HG02870 (cell line): ENCODE measurements around the gene OSBPL5.

ENCODE experiments used
- ATAC-seq: cut with Tn5 transposase; IDR thresholded peaks from one replicate; pipeline ENCODE4 v1.9.1; 2021; ENCODE audit warnings: mild to moderate bottlenecking, moderate library complexity; ENCODE audit not compliant: unreplicated experiment

The OSBPL5 gene

GRCh38 chr11:3165152-3165705 is at the start of gene OSBPL5:
TSS of gene OSBPL5 (minus strand) at chr11:3165310. CDS start at chr11:3129148, 36,162 bp downstream.
- no peak for ATAC-seq

- no peak for ATAC-seq
Observed at GRCh38 chr11:3214420-3214699, 49.2 kb upstream of the OSBPL5 start.

GRCh38 chr11:3213659-3214419 is 48.7 kb upstream of the OSBPL5 start:
- ATAC-seq, result no peak

- no peak for ATAC-seq
Observed at GRCh38 chr11:3208272-3208671, 43.2 kb upstream of the OSBPL5 start.

DNA sequence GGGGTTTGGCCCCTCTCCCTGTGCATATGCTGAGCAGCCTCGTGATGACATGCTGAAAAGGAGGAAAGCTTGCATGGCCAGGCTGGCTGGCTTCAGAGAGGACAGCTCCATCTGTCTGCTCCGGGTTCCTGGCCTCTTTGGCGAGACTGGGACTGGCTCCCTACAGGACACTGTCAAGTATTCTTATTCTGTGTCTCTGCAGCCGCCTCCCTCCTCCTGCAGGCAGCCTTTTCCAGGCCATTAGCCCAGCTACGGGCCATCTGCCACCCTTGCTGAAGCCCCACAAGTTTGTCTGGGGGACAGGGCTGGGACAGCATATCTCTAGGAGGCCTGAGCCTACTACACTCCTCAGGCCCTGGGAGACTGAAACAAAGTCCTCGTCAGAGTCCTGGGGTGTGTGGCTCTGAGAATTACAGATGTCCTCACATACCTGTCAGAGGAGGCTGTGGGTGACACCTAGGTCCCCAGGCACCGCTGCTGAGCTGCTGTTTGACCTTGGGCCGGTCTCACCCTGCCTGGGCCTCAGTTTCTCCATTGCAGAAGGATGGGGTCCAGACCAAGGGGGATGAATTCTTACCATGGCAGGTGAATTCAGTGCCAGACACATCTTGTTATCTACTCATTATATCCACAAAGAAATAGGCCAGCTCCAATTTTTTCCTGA is 42.5 kb upstream of the OSBPL5 start:
- ATAC-seq, result no peak

- ATAC-seq, result no peak
Observed at GRCh38 chr11:3206922-3207204, 41.8 kb upstream of the OSBPL5 start.

- ATAC-seq, result no peak
Observed at GRCh38 chr11:3206156-3206921, 41.2 kb upstream of the OSBPL5 start.

- no peak for ATAC-seq
Observed at GRCh38 chr11:3205261-3206155, 40.4 kb upstream of the OSBPL5 start.

GRCh38 chr11:3204141-3205015 is 39.3 kb upstream of the OSBPL5 start:
- ATAC-seq, result no peak

DNA sequence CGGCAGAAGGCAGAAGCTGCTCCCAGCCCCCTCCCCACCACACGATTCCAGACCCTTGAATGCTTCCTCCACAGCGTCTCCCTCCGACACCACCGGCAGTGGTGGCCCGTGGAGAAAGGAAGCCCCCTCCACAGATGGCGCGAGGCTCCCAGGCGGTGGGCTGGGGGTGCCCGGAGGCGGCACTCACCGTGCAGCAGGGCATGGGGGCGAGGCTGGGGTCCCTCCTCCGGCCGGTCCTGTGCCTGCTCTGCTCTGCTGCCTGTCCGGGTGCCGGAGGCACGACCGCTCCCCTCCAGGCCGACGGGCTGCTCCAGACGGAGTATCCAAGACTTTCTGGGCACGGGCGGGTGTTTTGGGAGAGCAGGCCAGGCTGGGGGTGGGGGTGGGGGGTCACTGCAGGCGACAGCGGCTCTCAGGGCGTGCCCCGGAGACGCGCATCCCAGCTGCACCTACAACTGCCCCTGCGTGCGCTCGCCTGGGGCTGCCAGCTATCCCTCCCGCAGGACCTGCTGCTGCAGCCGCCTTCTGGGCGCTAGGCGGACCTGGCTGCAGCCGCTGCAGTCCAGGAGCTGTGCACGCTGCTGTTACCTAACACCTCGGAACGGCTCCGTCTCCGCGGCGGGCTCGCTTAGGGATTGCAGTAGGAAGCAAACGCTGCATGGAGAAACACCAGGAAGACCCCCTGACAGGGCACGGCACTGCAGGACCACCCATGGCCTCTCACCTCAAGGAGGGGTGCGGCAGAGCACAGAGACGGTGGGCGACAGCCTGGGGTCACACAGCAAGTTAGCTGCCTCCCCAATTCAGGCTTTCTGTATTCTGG is 38.3 kb upstream of the OSBPL5 start:
- no peak for ATAC-seq

DNA sequence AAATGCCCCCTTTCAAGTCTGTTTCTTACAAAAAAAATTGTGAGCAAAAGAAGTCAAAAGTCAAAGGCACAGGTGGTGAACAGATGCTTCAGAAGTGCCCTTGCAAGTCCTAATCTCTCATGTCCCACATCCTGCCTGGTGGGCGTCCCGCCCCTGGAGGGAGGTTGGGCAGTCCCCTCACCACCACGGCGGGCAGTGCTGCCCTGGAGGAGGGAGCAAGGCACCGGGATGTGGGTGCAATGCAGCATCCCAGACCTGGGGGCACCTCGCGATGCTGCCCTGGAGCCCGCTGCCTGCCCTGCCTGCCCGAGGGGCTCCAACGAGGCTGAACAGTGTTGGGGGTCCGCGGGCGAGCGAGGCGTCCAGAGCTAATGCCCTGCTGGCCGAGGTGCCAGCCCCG is 37.6 kb upstream of the OSBPL5 start:
- no peak for ATAC-seq

GRCh38 chr11:3202305-3202704 is 37.2 kb upstream of the OSBPL5 start:
- no peak for ATAC-seq

DNA sequence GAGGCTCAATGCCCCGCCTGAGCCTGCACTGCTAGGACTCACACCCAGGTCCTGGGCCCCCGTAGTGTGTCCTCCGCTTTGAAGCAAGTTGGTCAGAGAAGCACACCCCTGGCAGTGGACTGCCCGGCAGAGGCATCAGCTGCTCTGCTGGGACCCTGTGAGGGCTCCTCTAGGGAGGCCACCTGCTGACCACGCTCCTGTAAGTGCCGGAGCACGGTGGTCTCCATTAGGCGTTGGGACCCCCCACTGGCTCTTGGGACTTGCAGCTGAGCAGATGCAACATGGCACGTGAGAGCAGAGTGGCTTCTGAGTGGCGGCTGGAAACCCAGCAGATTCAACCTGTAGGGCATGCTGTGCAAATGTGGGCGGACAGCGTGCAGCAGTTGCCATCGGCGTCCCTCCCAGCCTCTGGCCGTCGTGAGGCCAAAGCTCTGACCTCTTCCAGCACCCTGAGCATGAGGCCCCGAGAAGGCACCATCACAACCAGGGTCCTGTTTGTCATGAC is 36.6 kb upstream of the OSBPL5 start:
- no peak for ATAC-seq

- no peak for ATAC-seq
Observed at GRCh38 chr11:3201112-3201581, 36.0 kb upstream of the OSBPL5 start.

GRCh38 chr11:3200388-3201111 is 35.4 kb upstream of the OSBPL5 start:
- ATAC-seq, result no peak

GRCh38 chr11:3199537-3200295 is 34.6 kb upstream of the OSBPL5 start:
- no peak for ATAC-seq

DNA sequence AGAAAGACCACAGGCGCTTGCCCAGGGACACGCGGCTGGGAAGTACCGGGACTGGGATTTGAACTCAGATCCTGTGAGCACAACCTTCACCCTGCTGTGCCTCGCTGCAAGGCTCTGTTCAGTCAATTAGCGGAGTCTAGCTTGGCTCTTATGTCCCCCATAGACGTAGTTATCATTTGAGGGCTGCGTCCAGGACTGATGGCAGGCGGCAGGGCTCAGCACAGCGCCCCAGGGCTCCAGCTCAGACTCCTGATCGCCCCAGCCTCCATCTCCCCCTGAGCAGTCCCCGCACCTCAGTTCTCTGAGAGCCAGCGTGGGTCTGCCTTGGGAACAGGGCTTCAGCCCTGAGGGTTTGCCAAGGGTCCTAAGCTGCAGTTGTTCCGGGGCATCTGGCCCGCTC is 33.7 kb upstream of the OSBPL5 start:
- no peak for ATAC-seq
